ENCODE measurements around the gene CLOCK. TPM values are rescaled to one million over a fixed set of nuclear protein-coding genes. Genes with fewer than 3 reads are reported as not detected.

CLOCK gene
- total RNA-seq, 4 donors from 2014 or later, result 24.5 to 42.6 (median 34.8) TPM

DNA sequence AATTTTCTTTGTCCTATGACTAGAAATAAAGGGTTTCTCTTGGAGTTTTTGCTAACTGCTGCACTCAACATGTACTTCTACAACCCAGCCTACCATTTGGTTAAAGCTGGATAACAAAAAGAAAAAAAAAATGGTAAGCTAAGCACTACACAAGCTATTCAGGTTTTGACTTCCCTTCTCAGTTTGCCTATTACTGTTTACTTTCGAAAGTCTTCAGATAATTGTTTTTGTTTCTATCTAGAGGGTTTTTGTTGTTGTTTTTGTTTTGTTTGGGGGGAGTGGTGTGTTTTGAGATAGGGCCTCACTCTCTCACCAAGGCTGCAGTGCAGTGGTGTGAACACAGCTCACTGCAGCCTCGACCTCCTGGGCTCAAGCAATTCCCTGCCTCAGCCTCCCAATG is 46.6 kb downstream of the CLOCK start:
- Histone ChIP-seq H3K36me3 (peaks cover 0 to 7% (median 0%) of the 10 kb centered on the region in 4 donors), H3K27ac (replicated peaks in 1 of 4) (no peak overlapping the region), H3K27me3 (no peaks in the 10 kb centered on the region), H3K4me1 (peaks cover 0 to 16% (median 8%) of the 10 kb centered on the region in 4 donors), H3K9me3 (no peaks in the 10 kb centered on the region), H3K4me3 (no peak overlapping the region)
- intact Hi-C loops (cut with DNase I), result no loop called here
- no peak for TF ChIP-seq POLR2A (IDR thresholded peaks at IDR 0.05; ENCODE audit: low read depth)
- TF ChIP-seq, protein P1, sequence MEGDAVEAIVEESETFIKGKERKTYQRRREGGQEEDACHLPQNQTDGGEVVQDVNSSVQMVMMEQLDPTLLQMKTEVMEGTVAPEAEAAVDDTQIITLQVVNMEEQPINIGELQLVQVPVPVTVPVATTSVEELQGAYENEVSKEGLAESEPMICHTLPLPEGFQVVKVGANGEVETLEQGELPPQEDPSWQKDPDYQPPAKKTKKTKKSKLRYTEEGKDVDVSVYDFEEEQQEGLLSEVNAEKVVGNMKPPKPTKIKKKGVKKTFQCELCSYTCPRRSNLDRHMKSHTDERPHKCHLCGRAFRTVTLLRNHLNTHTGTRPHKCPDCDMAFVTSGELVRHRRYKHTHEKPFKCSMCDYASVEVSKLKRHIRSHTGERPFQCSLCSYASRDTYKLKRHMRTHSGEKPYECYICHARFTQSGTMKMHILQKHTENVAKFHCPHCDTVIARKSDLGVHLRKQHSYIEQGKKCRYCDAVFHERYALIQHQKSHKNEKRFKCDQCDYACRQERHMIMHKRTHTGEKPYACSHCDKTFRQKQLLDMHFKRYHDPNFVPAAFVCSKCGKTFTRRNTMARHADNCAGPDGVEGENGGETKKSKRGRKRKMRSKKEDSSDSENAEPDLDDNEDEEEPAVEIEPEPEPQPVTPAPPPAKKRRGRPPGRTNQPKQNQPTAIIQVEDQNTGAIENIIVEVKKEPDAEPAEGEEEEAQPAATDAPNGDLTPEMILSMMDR (IDR thresholded peaks at IDR 0.05), result no peak
- no peak for TF ChIP-seq POLR2AphosphoS5 (IDR thresholded peaks at IDR 0.05)
- TF ChIP-seq EP300 (IDR thresholded peaks at IDR 0.05), result no peak
- WGBS, result 94% methylated on average over 2 of the region's 2 CpGs
- no peak for DNase-seq (ENCODE audit: extremely low spot score)

DNA sequence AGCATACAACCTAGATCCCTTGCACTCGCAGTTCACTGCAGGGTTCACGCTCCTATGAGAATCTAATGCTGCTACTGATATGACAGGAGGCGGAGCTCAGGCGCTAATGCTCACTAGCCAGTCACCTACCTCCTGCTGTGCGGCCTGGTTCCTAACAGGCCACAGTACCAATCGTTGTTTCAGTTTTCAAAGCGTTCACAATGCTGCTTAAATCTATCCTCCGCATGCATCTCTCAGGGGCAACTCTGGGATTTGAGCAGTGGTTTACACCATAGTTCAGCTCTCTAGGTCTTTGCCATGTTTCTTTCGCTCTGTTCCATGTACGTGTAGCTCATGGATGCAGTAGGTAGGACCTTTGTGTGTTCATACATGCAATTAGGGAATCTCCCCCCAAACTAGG is 47.2 kb downstream of the CLOCK start:
- Histone ChIP-seq H3K36me3 (peaks cover 0 to 10% (median 0%) of the 10 kb centered on the region in 4 donors), H3K27me3 (no peaks in the 10 kb centered on the region), H3K4me3 (no peak overlapping the region), H3K27ac (replicated peaks in 1 of 4) (no peak overlapping the region), H3K4me1 (peaks cover 0 to 16% (median 8%) of the 10 kb centered on the region in 4 donors), H3K9me3 (no peaks in the 10 kb centered on the region)
- intact Hi-C loops (cut with DNase I), result no loop called here
- WGBS, result 97% methylated on average over 10 of the region's 10 CpGs
- TF ChIP-seq, protein P1 (IDR thresholded peaks at IDR 0.05), result no peak
- TF ChIP-seq POLR2AphosphoS5 (IDR thresholded peaks at IDR 0.05), result no peak
- no peak for TF ChIP-seq EP300 (IDR thresholded peaks at IDR 0.05)
- TF ChIP-seq POLR2A (IDR thresholded peaks at IDR 0.05; ENCODE audit: low read depth), result no peak
- DNase-seq (ENCODE audit: extremely low spot score), result no peak

DNA sequence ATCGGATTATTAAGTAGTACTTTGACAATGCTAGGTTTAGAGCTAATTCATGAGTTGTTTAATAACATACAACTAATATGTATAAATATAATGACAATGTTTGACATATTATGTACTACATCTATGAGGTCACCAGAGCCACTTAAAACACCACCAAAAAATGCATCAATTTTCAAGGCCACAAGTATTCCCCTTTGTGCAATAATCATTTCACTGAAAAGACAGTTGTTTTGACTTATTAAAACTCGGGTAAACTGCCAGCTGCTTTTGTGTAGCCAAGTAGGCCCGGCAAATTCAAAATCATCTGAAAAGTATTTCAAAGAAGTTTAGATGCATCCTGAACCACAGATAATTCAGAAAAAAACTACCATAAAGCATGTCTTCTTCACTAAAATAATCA is 48.7 kb downstream of the CLOCK start:
- WGBS, result 30% methylated on average over 3 of the region's 3 CpGs
- Histone ChIP-seq H3K27me3 (no peaks in the 10 kb centered on the region), H3K36me3 (peaks cover 0 to 10% (median 0%) of the 10 kb centered on the region in 4 donors), H3K4me1 (peaks cover 0 to 16% (median 8%) of the 10 kb centered on the region in 4 donors), H3K4me3 (no peak overlapping the region), H3K9me3 (no peaks in the 10 kb centered on the region), H3K27ac (replicated peaks in 1 of 4) (no peak overlapping the region)
- TF ChIP-seq POLR2AphosphoS5 (IDR thresholded peaks at IDR 0.05), result no peak
- TF ChIP-seq POLR2A (IDR thresholded peaks at IDR 0.05; ENCODE audit: low read depth), result no peak
- TF ChIP-seq, protein P1 (IDR thresholded peaks at IDR 0.05), result no peak
- TF ChIP-seq EP300 (IDR thresholded peaks at IDR 0.05), result no peak
- DNase-seq (ENCODE audit: extremely low spot score), result no peak
- intact Hi-C loops (cut with DNase I), result no loop called here

DNA sequence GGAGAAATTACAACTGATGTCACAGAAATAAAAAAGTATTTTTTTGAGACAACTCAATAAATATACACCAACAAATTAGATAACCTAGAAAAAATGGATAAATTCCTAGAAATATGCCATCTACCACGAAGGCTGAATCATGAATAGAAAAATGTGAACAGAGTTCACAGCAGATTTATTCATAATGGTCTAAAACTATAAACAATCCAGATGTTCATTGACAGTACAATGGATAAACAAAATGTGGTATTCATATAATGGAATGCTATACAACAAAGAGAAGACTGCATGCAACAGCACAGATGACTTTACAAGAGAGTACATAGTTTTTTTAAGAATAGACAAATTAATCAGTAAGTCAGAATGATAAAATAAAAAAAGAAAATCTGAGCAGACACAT is 55.2 kb downstream of the CLOCK start:
- H3K27me3 ChIP-seq, result no peaks in the 10 kb centered on the region

More for the DNA sequence above, 55.2 kb downstream of the CLOCK start:
- Histone ChIP-seq H3K27ac (replicated peaks in 1 of 4) (no peak overlapping the region), H3K4me1 (no peaks in the 10 kb centered on the region), H3K4me3 (no peak overlapping the region), H3K36me3 (peaks cover 0 to 31% (median 22%) of the 10 kb centered on the region in 4 donors), H3K9me3 (no peaks in the 10 kb centered on the region)
- no peak for DNase-seq (ENCODE audit: extremely low spot score)
- intact Hi-C loops (cut with DNase I), result no loop called here
- 28% methylated on average over 1 of the region's 1 CpG for WGBS
- TF ChIP-seq EP300 (IDR thresholded peaks at IDR 0.05) (no peak), POLR2A (IDR thresholded peaks at IDR 0.05; ENCODE audit: low read depth) (no peak), POLR2AphosphoS5 (IDR thresholded peaks at IDR 0.05) (no peak)
- TF ChIP-seq, protein P1 (IDR thresholded peaks at IDR 0.05), result no peak

All from esophagus muscularis mucosa (tissue), 4 donors.